OCI-LY1 (cell line): ENCODE measurements around the gene NFKBIB.
"Not testable (repeated sequence)": the region's sequence is repeated elsewhere in the genome, so short reads cannot be mapped to it uniquely, and the experiment has no call there.

Source experiments
- H2AFZ ChIP-seq: fragments of 200-600 bp; sonication (generic), shearing (Covaris generic); 2 replicates; pipeline ENCODE4 v1.6.0; 2014; ENCODE audit warnings: antibody characterized with exemption, mild to moderate bottlenecking, low read length
- H3F3A ChIP-seq: fragments of 200-600 bp; sonication (generic), shearing (Covaris generic); 2 replicates; pipeline ENCODE4 v1.6.0; 2014; ENCODE audit warnings: mild to moderate bottlenecking, antibody characterized with exemption, low read length, moderate library complexity; ENCODE audit not compliant: insufficient read depth
- H3K27ac ChIP-seq: fragments of 200-600 bp; sonication (generic); 2 replicates; pipeline ENCODE4 v1.5.1; 2014; ENCODE audit warnings: low read length, mixed run types, mild to moderate bottlenecking, low read depth; ENCODE audit not compliant: poor library complexity, severe bottlenecking
- H3K27me3 ChIP-seq: fragments of 200-600 bp; sonication (generic); 2 replicates; pipeline ENCODE4 v1.6.0; 2014; ENCODE audit warnings: antibody characterized with exemption, mild to moderate bottlenecking, low read length, moderate library complexity; ENCODE audit not compliant: insufficient read depth
- H3K36me3 ChIP-seq: fragments of 200-600 bp; sonication (generic); 2 replicates; pipeline ENCODE4 v1.6.1; 2014; ENCODE audit warnings: mild to moderate bottlenecking, antibody characterized with exemption, low read length, moderate library complexity, mixed read lengths; ENCODE audit not compliant: insufficient read depth
- H3K4me1 ChIP-seq: fragments of 200-600 bp; sonication (generic); 2 replicates; pipeline ENCODE4 v1.5.1; 2014; ENCODE audit warnings: mild to moderate bottlenecking, low read length, moderate library complexity; ENCODE audit not compliant: insufficient read depth, severe bottlenecking
- H3K4me2 ChIP-seq: fragments of 200-600 bp; sonication (generic), shearing (Covaris generic); 2 replicates; pipeline ENCODE4 v1.6.1; 2014; ENCODE audit warnings: low read length
- H3K4me3 ChIP-seq: fragments of 200-600 bp; sonication (generic); 2 replicates; pipeline ENCODE4 v1.5.1; 2014; ENCODE audit warnings: low read length, low read depth, mild to moderate bottlenecking, mixed read lengths; ENCODE audit not compliant: poor library complexity, severe bottlenecking
- H3K79me2 ChIP-seq: fragments of 200-600 bp; shearing (Covaris generic); 2 replicates; pipeline ENCODE4 v1.6.1; 2016; ENCODE audit warnings: mixed run types, low read length, mixed read lengths; ENCODE audit not compliant: insufficient read depth
- H3K9ac ChIP-seq: fragments of 200-600 bp; sonication (generic), shearing (Covaris generic); 2 replicates; pipeline ENCODE4 v1.6.1; 2014; ENCODE audit warnings: mild to moderate bottlenecking, low read length, mixed read lengths
- H3K9me2 ChIP-seq: fragments of 200-600 bp; sonication (generic), shearing (Covaris generic); 2 replicates; pipeline ENCODE4 v1.6.1; 2014; ENCODE audit warnings: low read depth, mild to moderate bottlenecking, low read length, mixed read lengths
- H3K9me3 ChIP-seq: fragments of 200-600 bp; shearing (Covaris generic); 2 replicates; pipeline ENCODE4 v1.6.1; 2014; ENCODE audit warnings: low read length, mixed read lengths
- H4K20me1 ChIP-seq: fragments of 200-600 bp; sonication (generic), shearing (Covaris generic); 2 replicates; pipeline ENCODE4 v1.6.0; 2016; ENCODE audit warnings: mild to moderate bottlenecking, low read length; ENCODE audit not compliant: insufficient read depth
- EZH2 ChIP-seq: fragments of 200-600 bp; sonication (generic), shearing (Covaris generic); IDR thresholded peaks from 2 replicates; pipeline ENCODE4 v1.8.0; 2017; ENCODE audit warnings: borderline replicate concordance, mixed run types, mild to moderate bottlenecking, antibody characterized with exemption, low read length, moderate library complexity, mixed read lengths
- TF ChIP-seq, protein P1 (sequence below): fragments of 200-600 bp; sonication (generic), shearing (Covaris generic); IDR thresholded peaks from 2 replicates; pipeline ENCODE4 v1.5.1; 2017; ENCODE audit warnings: mild to moderate bottlenecking, antibody characterized with exemption, low read length, moderate library complexity, mixed read lengths

The NFKBIB gene

DNA sequence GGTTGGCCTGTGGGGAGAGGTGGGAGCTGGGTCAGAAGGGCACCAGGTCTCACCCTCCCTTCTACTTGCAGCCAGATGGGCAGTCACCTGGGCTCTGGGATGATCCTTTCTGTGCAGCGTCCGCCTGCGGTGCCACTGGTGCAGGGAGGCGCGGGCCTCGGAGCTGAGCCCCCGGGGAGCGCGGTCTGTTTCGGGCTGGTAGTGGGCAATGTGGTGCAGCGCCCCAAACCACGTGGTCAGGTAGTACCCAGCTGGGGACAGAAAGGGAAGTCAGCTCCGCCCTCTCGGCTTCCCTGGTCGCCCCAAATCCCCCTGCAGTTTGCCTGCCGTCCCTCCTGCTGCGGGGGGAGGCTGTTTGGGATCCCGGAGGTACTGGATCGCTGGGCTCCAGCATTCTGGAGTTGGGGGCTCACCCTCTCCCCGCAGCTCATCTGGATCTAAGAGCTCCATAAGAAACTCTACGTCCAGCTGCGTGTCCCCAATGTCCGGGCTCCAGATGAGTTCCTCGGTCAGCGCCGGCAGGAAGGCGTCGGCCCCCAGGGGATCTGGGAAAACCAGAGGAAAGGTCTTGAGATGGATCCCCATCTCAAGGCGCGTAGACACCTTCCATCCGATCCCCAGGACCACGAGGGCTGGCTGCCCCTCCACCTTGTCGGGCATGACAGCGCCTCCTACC, 30.5 kb upstream of the NFKBIB start:
- Histone ChIP-seq H3K9me3 (no peaks in the 10 kb centered on the region), H3K4me1 (peaks cover 58% of the 10 kb centered on the region), H3F3A (peaks cover 6% of the 10 kb centered on the region; the same call in 1 of the 2 replicates), H3K27me3 (no peaks in the 10 kb centered on the region), H3K4me3 (peak overlapping the region; percentile 64), H3K4me2 (peak overlapping the region; percentile 92), H3K36me3 (0 out of 2 replicates have a peak, but pooled peaks cover 6% of the 10 kb centered on the region), H3K9ac (peak overlapping the region; percentile 77), H4K20me1 (no peaks in the 10 kb centered on the region), H3K9me2 (no peaks in the 10 kb centered on the region), H3K27ac (peak overlapping the region; percentile 84), H2AFZ (no peak overlapping the region), H3K79me2 (no peaks in the 10 kb centered on the region)
- TF ChIP-seq, protein P1, sequence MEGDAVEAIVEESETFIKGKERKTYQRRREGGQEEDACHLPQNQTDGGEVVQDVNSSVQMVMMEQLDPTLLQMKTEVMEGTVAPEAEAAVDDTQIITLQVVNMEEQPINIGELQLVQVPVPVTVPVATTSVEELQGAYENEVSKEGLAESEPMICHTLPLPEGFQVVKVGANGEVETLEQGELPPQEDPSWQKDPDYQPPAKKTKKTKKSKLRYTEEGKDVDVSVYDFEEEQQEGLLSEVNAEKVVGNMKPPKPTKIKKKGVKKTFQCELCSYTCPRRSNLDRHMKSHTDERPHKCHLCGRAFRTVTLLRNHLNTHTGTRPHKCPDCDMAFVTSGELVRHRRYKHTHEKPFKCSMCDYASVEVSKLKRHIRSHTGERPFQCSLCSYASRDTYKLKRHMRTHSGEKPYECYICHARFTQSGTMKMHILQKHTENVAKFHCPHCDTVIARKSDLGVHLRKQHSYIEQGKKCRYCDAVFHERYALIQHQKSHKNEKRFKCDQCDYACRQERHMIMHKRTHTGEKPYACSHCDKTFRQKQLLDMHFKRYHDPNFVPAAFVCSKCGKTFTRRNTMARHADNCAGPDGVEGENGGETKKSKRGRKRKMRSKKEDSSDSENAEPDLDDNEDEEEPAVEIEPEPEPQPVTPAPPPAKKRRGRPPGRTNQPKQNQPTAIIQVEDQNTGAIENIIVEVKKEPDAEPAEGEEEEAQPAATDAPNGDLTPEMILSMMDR, result no peak
- no peak for TF ChIP-seq EZH2

DNA sequence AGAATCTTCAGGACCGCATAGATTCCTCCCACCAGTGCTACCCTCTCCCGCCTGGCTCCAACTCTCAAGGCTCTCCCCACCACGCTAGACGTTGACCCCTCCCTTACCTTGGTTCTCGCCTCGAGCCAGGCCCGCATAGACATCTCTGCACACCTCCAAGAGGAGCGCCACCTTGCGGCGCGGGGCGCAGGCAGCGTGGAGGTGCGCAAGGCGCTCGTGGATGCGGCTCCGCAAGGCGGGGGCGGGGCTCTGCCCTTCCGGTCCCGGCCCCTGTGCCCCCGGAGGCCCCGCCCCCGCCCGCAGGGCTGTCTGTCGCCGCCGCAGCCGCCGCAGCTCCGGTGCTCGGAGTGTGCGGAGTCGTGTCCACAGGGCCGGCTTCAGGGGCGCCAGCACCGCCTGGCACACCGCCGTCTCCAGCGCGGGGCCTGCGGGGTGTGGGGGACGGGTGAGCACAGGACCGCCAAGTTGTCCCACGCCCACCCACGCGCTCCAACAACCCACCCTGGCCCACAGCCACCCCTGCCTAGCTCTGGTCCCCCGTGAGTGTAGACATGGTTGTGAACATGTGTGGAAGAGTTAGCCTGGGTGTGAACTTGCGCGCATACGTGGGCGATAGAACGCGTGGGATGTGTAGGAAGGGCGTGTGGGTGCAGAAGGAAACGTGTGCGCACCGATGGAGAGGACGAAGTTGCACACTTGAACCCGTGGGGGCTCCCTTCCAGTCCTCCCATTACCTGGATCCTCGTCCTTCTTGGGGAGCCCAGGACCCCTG, 29.7 kb upstream of the NFKBIB start:
- H3K36me3 ChIP-seq, result 0 out of 2 replicates have a peak, but pooled peaks cover 6% of the 10 kb centered on the region
- no peaks in the 10 kb centered on the region for H3K9me2 ChIP-seq
- peak overlapping the region; percentile 92 for H3K4me2 ChIP-seq
- no peaks in the 10 kb centered on the region for H3K79me2 ChIP-seq
- TF ChIP-seq EZH2, result no peak
- TF ChIP-seq, protein P1, result peak; percentile 93
- no peak overlapping the region for H2AFZ ChIP-seq
- H3K4me1 ChIP-seq, result peaks cover 51% of the 10 kb centered on the region
- peak overlapping the region; percentile 84 for H3K27ac ChIP-seq
- no peaks in the 10 kb centered on the region for H4K20me1 ChIP-seq
- H3K4me3 ChIP-seq, result peak overlapping the region; percentile 64
- H3F3A ChIP-seq, result peaks cover 6% of the 10 kb centered on the region; the same call in 1 of the 2 replicates
- H3K9ac ChIP-seq, result peak overlapping the region; percentile 77
- H3K9me3 ChIP-seq, result no peaks in the 10 kb centered on the region
- H3K27me3 ChIP-seq, result no peaks in the 10 kb centered on the region

DNA sequence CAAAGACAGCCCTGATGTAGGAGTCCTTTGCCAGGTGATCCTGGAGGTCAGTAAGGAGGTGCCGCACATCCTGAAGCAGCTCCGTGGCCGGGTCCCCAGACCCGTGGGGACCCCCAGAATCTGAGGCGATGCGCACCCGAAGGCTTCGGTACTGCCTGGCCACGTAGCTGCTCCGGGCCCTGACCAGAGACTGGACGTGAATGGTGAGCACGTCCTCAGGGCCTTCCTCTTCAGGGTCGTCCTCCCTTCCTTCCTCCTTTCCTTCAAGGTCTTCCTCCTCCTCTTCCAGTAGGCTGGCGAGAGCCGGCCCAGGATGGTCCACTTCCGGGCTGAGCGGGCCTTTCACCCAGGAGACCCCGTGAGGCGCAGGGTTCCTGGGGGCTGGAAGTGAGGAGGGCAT, 29.2 kb upstream of the NFKBIB start:
- TF ChIP-seq EZH2, result no peak
- Histone ChIP-seq H3K4me1 (peaks cover 45% of the 10 kb centered on the region), H3K9me3 (no peaks in the 10 kb centered on the region), H3K4me2 (peak overlapping the region; percentile 92), H2AFZ (no peak overlapping the region), H3K9ac (peak overlapping the region; percentile 77), H3F3A (peaks cover 6% of the 10 kb centered on the region; the same call in 1 of the 2 replicates), H3K27me3 (no peaks in the 10 kb centered on the region), H3K4me3 (peak overlapping the region; percentile 64), H3K9me2 (no peaks in the 10 kb centered on the region), H4K20me1 (no peaks in the 10 kb centered on the region), H3K79me2 (no peaks in the 10 kb centered on the region), H3K27ac (peak overlapping the region; percentile 72), H3K36me3 (0 out of 2 replicates have a peak, but pooled peaks cover 6% of the 10 kb centered on the region)

DNA sequence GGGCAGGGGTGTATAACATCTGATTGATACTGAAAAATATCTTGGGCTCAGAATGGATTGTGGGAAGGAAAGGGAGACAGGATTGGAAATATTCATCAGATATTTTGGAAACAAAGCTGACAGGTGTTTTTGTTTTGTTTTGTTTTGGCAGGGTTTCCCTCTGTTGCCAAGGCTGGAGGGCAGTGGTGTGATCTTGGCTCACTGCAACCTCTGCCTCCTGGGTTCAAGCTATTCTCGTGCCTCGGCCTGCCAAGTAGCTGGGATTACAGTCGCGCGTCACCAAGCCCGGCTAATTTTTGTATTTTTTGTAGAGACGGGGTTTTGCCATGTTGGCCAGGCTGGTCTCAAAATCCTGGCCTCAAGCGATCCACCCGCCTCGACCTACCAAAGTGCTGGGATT, 26.4 kb upstream of the NFKBIB start:
- H3K36me3 ChIP-seq, H3K9ac ChIP-seq, H3K27me3 ChIP-seq, H3K9me3 ChIP-seq, H3F3A ChIP-seq, H3K4me3 ChIP-seq, H3K79me2 ChIP-seq, H4K20me1 ChIP-seq, H3K4me2 ChIP-seq, H3K9me2 ChIP-seq, H2AFZ ChIP-seq: not testable (repeated sequence)
- peaks cover 42% of the 10 kb centered on the region for H3K4me1 ChIP-seq
- peak overlapping the region; percentile 55 for H3K27ac ChIP-seq
